ENCODE measurements around the gene LCP2.
A peak's percentile ranks its signal among the peaks of the same experiment; 100 is the strongest.

Gene LCP2

DNA sequence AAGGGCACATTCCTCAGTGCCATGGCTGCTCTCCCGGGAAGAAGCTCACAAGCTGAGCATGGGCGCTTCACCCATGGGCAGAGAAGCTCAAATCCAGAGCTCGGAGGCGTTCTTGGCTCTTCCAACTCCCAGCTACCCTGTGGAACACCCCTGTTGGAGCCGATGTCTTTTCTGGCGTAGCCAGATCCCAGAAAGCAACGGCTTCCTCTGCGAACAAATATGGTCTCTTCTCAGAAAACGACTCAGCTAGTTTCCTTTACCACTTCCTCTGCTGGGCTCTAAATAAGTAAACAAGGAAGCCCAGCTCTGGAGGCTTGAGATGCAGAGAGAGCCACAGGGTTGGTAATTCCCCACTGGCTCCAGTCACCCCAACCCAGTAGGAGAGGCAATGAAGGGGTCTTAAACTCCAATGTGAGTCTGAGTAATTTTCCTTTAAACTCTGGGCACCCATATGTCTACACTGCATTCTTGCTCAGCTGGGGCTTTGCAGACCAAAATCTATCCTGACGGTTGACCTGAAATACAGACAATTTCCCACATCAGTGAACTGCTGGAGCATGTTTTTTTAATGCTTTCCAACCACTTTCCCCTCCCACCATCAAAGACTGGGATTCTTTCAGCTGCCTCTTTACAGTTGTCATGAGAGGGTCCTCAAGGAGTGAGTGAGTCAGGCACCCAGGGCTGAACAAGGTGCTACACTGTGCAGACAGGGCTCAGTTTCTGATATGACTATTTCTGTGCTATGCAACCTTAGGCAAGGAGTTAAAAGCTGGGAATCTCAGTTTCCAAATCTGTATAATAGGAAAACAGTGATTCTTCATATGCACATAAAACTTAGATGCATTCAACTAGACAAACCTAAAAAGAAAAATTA lies at the start of gene LCP2:
Gene LCP2 (minus strand): TSS at position 189 of the 874 bp plus-strand sequence. CDS start 166 bp downstream, at position 23.
- peak; percentile 79 for DNase-seq (ENCODE audit: low spot score)

DNA sequence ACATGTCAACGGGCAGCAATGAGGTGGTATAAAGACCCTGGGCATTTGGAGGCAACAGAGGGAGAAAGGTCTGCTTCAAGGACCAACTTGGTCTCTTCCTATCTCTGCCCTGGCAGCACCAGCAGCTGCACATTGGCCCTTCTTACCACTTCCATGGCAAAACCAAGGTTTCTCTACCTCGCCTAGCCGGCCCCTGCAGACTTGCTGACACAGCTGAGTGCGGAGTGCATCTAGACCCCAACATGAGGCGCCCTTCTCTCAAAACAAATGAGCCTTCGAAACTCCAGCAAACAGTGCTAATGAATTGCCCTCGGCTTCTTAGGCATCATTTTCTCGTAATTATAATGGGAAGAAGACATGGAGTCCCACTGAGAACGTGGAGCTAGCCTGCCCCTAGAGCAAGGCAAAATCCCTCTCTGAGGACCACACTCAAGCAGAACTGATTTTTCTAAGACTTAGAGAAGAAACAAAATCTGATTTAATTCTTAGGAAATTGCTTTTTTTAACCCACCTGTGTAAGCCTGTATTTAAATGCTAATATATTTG lies 49.5 kb upstream of the LCP2 start:
- DNase-seq (ENCODE audit: low spot score) = no peak

DNA sequence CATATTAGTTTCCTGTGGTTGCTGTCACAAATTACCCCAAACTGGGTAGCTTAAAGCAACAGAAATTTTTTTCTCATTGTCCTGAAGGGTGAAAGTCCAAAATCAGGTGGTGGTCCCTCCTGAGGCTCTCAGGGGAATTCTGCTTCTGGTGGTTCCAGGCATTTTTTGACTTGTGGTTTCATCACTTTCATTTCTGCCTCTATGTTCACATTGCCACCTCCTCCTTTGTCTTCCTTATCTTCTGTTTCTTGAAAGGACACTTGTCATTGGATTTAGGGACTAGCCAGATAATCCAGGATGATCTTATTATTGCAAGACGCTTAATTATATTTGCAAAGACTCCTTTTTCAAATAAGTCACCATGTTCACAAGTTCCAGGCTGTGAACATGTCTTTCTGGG lies 48.4 kb upstream of the LCP2 start:
- DNase-seq (ENCODE audit: low spot score) = no peak

DNA sequence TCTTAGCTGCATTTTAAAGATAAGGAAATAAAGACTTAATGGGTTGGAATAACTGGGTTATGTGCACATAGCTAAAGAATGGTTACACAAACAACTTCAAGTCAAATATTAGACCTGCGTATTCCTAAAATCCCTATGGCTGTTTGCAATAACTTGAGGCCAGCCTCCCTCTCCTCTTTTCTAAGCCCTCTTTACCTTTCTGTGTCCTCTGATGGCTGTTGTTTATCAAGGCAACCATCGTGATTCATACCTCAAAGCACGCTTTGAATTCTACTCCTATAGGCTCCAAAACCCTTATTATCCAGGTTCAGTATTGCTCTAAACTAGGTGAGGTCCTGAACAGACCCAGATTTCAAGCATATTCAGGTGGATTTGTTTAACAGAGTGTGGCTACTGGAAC lies 45.6 kb upstream of the LCP2 start:
- DNase-seq (ENCODE audit: low spot score) = no peak

DNA sequence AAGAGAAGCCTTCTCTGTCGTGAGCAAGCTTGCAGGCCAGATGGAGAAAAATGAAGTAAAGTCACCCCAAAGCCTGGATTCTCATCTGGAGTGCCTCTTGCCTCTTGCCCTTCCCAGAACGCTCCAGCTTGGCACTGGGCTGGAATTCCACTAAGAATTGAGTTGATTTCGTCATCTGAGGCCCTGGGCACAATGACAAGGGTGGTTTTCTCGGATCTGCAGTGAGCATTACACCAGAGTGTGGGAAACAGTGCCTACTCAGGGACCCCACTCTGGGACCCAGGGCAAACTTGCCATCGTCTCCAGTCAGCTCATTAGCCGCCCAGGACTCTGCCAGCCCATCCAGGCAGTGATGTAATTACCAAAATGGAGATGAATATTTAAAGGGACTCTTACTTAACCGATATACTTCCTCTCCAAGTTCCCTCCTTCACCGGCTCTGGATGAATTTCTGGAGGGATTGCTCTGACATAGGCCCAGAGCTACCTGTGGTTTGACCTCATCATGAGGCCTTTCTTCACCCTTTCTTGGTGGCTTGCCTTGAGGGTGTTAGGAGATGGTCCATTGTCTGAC lies 44.7 kb upstream of the LCP2 start:
- DNase-seq (ENCODE audit: low spot score) = no peak

DNA sequence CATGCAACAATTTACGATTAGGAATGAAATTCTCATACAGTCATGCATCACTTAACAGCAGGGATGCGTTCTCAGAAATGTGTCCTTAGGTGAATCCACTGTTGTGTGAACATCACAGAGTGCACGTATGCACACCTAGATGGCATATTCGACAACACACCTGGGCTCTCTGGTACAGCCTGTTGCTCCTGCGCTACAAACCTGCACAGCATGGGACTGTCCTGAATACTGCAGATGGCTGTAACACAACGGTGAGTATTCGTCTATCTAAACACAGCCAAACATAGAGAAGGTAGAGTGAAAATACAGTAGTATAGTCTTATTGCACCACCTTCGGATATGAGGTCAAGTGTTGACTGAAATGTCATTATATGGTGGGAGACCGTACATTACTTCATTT lies 44.0 kb upstream of the LCP2 start:
- DNase-seq (ENCODE audit: low spot score) = no peak

DNA sequence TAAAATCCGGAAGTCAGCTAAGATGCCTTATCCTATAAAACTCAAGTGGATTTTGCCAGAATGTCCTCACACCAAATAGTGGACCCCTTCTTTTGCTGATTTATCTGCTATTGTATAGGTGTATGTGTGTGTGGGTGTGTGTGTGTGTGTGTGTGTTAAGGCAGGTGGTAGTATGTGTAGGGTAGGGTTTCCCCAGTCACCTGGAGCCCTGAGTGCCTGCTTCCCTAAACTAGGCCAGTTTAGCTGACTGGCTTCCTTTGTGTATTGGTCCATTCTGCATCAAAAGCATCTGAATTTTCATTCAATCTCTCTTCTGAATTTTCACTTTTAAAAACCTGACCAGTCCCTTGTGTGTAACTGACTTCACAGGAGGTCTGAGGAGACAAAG lies 42.2 kb upstream of the LCP2 start:
- no peak for DNase-seq (ENCODE audit: low spot score)

DNA sequence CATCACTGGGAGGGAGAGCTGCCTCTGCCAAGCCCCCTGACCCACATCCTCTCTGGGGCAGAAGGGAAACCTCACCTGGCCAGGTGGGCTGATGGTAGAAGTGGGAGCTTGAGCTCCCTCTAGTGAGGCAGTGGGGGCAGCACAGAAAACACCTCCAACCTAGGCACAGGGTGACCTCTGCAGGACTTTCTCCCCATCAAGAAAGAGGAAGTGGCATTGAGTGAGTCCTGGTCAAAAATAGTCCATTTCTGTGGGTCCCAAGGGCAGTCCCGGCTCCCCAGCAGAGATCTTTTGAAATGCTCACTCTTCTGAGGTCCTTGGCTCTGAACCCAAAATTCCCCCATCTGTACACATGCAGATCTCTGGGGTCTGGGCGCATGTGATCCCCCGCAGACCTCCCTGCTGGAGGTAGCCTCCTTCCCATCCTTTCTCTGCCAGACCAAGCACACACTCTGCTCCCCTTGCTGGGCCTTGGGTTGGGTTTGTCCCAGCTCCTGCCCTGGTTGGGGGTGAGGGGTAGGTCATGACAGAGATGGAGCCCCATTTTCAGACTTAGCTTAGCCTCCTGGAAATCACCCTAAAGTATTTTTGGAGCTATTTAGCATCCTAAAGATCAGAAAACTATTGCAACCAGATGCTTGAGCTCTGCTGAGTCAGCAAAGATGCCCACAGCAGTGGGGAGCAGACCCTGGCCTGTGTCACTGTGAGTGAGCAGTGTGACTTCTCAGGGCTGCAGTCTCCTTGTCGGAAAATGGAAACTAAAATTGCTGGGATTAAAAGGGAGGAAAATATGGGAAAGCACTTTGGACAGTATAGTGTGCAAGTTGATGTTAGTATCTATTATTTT lies 41.6 kb upstream of the LCP2 start:
- DNase-seq (ENCODE audit: low spot score) = no peak

DNA sequence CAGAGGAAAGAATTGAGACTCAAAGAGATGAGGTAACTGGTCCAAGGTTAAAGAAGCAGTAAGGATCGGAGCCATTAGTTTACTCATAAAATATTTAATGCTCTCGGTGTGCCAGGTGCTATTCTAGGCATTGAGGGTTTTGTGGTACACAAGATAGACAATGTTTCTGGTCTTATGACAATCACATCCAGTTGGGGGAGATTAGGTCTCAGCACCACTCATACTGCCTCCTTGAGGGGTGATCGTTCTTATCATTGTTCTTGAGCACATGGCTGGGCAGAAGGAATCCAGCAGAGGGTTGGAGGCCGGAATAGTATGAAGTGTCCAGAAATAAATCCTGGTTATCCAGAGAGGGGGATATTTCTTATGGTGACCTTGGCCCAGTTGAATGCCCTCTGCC lies 40.7 kb upstream of the LCP2 start:
- DNase-seq (ENCODE audit: low spot score) = no peak

DNA sequence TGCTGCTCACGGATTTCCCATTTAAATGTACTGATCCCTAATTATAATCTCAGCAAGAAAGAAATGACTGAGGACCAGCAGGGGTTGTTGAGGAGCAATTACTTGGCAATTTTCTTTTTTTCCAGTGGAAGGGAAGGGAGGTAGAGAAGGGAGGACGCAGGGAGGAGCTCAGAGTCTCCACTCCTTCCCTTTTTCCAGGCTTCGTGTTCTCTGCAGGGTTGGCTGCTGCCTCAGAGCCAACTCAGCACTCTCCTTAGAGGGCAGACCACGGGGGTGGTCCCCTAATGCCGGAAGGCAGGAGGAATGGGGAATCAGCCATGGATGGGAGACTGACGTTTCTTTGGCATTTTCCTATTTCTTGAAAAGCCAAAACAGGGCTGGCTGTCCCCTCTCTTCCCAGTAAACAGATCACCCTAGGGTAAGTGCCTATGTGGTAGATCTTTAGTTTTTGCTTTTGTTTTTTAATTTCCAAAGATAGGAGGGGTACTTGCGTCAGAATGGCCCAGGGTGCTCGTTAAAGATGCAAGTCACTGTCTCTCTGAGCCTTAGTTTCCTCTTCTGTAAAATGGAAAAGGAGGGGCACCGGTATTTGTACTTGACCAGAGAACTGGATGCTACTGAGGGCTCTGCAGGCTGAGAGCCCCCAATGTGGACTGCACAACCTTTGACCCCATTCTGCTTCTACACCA lies 39.6 kb upstream of the LCP2 start:
- DNase-seq (ENCODE audit: low spot score) = no peak

DNA sequence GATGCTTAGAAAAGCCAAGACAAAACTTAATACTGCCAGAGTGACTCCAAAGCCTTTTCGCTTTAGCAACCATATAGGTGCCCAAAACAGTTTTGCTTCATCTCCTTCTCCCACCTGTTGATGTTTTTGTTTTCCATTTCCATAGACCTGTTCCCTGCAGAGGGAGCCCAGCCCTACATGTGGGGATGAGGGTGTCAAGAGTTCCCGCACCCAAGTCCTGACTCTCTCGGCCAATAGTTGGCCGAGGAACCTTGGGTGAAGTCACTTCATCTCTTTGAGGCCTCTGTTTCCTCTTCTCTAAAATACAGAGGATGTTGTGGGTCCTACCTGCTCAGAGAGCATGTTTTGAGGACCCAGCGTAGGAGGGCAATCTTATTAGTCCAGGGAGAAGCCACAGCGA lies 38.5 kb upstream of the LCP2 start:
- no peak for DNase-seq (ENCODE audit: low spot score)

DNA sequence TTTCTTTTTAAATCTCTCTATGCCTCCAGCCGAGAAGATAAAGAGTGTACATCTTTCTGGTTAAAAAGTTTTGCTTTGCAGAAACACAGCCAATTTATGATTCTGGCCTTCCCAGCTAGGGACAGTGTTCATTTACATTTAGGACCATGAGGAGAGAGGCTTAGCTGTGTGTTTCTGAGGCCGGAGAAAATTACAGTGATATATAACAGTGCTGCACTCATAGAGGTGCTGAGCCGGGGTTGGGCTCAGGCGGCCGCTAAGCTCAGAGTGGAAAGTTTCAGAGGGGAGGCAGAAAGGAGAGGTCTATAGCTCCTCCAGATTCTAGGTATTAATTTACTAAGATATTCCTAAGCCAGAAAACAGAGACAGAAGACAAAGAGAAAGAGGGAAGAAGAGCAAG lies 37.0 kb upstream of the LCP2 start:
- no peak for DNase-seq (ENCODE audit: low spot score)

DNA sequence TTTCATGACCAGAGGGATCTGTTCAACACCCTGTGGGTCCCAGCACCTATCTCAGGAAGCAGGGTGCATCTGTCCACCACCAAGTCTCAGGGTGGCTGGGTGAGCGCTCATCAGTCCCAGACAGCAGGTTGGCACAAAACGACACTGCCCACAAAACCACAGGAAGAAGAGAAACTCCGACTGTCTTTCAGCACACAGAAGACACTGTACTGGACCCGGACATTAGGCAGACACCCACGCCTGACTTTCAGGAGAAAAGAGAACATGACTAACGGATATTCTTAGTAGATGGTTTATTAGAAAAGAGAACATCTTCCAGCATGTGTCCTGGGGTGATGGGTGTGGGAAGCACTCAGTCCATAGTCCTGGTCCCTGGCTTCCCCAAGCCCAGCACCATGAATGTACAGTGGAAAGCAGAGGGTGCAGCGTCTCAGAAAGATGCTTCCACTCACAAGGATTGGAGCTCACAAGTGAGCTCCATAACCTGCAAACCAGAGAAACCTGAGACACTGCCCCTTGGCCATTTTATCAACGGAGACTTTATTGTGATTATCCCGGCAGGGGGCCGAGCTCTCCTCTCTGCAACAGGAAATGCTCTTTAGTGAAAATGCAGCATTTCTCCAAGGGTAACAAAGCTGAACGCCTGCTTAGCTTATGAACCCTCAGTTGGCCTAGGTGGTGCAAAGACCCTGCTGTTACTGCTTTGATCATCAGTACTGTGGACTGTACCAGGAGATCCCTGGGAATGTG lies 35.8 kb upstream of the LCP2 start:
- peak; percentile 70 for DNase-seq (ENCODE audit: low spot score)

DNA sequence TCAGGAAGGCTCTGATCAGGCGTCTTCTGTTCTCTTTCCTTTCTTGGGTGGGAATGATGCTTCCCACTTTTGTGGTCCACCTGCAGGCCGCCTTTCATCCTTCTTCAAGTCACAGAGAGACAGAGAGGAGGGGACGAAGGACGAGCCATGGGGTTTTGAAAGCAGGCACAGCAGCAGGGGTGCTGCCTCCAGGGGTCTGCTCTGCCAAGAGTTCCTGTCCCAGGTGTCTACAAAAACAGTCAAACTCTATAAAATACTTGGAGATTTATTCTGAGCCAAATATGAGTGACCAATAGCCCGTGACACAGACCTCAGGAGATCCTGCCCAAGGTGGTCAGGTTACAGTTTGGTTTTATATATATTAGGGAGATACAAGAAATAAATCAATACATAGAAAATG lies 34.5 kb upstream of the LCP2 start:
- DNase-seq (ENCODE audit: low spot score) = no peak

DNA sequence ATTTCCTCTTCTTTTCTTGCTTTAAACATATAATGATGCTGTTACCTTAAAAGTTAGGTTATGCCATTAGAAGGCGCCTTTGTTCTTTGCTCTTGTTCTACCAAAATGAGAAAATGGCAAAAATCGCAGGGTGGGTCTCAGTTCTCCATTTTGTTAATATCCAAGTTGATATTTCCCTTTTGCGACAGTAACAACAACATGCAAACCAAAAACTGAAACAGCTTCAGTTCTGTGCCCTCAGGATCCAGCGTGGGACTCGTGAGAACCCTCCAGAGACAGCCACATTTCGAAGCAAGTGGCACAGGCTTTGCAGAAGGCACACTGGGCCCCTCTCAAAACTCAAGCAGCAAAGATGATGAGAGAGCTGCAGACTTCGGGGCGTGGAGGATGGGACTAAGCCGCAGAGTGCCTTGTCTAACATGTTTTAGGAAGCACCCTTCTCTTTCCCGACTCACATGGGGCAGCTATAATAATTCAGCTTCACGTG lies 33.0 kb upstream of the LCP2 start:
- DNase-seq (ENCODE audit: low spot score) = no peak

DNA sequence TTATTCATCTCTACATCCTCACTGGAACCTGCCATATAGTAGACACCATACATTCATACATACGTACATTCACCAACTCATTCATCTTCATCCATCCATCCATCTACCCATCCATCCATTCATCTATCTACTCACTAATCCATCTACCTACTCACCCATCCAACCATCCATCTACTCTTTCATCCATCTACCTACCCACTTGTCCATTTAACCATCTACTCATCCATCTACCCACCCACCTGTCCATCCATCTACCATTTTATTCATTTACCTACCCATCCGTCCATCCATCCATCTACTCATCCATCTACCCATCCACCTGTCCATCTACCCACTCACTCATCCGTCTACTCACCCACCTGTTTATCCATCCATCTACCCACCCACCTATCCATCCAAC lies 31.9 kb upstream of the LCP2 start:
- no peak for DNase-seq (ENCODE audit: low spot score)

DNA sequence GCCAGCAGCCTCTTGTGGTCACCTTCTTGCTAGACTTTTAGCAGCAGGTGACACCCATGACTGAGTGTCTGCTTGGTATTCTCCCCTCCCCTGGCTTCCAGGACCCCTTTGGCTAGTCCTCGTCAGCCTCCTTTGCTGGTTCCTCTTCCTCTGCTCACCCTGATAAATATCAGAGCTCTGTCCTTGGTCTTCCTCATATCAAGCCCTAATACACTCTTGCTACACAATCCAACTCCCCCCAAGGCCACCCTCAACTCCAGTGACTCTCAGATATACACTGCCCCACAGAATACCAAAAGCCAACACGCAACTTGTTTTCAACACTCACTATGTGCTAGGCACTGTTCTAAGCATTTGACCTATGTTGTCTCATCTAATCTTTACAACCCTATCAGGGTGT lies 30.3 kb upstream of the LCP2 start:
- no peak for DNase-seq (ENCODE audit: low spot score)

DNA sequence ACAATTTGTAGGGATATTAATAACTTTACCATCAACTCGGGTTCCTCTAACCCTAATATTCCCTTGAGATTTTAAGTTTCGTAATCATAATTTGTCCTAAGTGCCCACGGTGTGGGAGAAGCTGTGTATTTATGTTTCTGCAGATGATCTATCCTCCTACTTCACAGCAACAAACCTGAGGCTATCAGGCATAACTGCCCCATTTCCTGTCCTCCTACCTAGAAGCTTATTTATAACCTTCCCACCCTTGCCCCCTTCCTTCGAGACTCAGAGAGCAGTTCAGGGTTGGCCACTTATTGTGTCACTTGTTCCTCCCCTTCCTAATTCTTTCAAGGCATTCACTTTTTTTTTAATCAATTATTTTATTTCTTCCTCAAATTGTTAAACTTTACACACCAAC lies 29.6 kb upstream of the LCP2 start:
- no peak for DNase-seq (ENCODE audit: low spot score)

DNA sequence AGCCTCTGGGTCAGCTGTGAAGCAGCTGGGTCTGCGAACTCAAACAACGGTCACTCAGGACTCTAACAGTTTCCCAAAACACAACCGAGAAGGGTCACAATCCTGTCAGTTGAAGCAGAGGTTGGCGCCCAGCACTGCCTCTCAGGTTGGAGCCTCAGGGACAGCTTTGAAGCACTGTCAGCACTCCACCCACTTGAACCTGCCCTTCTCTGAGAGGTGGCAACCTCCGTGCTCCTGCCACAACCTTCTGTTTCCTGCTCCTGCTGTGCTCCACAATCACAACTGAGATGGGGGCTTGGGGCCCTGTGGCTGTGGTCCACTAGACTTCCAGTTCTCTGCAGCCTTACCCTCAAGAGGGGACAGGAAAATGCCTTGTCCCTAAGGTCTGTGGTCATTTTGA lies 21.7 kb upstream of the LCP2 start:
- no peak for DNase-seq (ENCODE audit: low spot score)

DNA sequence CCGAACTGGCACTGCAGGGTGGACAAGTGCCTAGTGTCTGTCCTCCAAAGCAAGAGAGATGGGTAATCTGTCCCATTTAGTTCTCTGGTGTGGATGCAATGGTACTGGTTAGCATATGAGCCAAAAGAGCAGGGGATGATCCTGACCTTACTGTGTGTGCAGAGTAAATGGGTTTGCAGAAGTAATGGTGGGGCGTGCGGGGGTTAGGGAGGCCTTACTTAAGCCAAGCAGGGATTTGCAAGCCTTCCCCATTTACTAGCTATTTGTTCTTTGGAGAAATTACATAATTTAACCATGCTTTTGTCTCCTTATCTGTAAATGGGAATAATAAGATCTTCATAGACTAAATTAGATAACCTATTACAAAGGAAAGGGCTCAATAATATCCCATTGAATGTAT lies 19.9 kb upstream of the LCP2 start:
- no peak for DNase-seq (ENCODE audit: low spot score)

DNA sequence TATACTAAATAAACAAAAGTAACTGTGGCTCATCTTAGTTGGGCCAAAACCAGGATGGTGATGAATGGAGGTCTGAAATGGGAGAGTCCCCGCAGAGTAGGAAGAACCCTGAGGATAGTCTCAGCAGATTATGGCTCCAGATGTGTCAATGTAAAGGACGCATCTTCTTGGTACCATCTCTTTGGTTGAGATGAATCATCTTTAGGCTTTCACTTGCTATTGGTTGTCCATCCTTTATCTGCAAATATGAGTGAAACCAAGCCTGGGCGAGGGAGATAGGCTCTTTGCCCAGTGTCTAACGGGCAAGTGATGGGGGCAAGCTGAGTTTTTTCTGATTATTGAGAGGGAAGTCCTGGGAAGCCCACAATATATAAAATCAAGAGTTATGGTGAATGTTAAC lies 19.4 kb upstream of the LCP2 start:
- no peak for DNase-seq (ENCODE audit: low spot score)

Data from pons (tissue), 1 donor.